HEK293 (cell line): ENCODE data around the gene PLEKHH3.
A peak's percentile ranks its signal among the peaks of the same experiment; 100 is the strongest.

ENCODE experiments used
- EGR2 ChIP-seq: fragments of 450-650 bp; formaldehyde crosslinking; IDR thresholded peaks from 2 replicates; pipeline ENCODE4 v1.5.1; 2016; ENCODE audit warnings: low read depth, missing biosample characterization, missing genetic modification characterization
- KLF10 ChIP-seq: fragments of 450-650 bp; IDR thresholded peaks from 2 replicates; pipeline ENCODE4 v1.5.1; 2018; ENCODE audit warnings: missing biosample characterization, mild to moderate bottlenecking, missing genetic modification characterization
- MEIS1 ChIP-seq: sonication (generic); formaldehyde crosslinking; IDR thresholded peaks from 2 replicates; pipeline ENCODE4 v1.8.1; 2022; ENCODE audit warnings: missing genetic modification reagents, mild to moderate bottlenecking, borderline replicate concordance
- OVOL3 ChIP-seq: fragments of 450-650 bp; formaldehyde crosslinking; IDR thresholded peaks from 2 replicates; pipeline ENCODE4 v1.5.1; 2016; ENCODE audit warnings: missing biosample characterization, missing genetic modification characterization
- SETDB1 ChIP-seq: IDR thresholded peaks from one replicate; pipeline ENCODE4 v1.6.1; 2017; ENCODE audit warnings: mild to moderate bottlenecking, low read length, moderate library complexity, mixed read lengths; ENCODE audit not compliant: insufficient read length
- TCF7L2 ChIP-seq: IDR thresholded peaks from 2 replicates; pipeline ENCODE4 v1.6.1; 2011; ENCODE audit warnings: low read depth, mild to moderate bottlenecking, inconsistent platforms, low read length, moderate library complexity, borderline replicate concordance
- WT1 ChIP-seq: fragments of 450-650 bp; formaldehyde crosslinking; IDR thresholded peaks from 2 replicates; pipeline ENCODE4 v1.5.1; 2016; ENCODE audit warnings: missing biosample characterization, missing genetic modification characterization
- ZBTB21 ChIP-seq: fragments of 450-650 bp; formaldehyde crosslinking; IDR thresholded peaks from 2 replicates; pipeline ENCODE4 v1.5.1; 2017; ENCODE audit warnings: missing biosample characterization, missing genetic modification characterization
- ZNF112 ChIP-seq: fragments of 450-650 bp; formaldehyde crosslinking; IDR thresholded peaks from 2 replicates; pipeline ENCODE4 v1.5.0; 2017; ENCODE audit warnings: missing biosample characterization, missing genetic modification characterization
- ZNF174 ChIP-seq: fragments of 450-650 bp; formaldehyde crosslinking; IDR thresholded peaks from 2 replicates; pipeline ENCODE4 v1.5.0; 2017; ENCODE audit warnings: missing biosample characterization, mild to moderate bottlenecking, missing genetic modification characterization
- ZNF214 ChIP-seq: fragments of 450-650 bp; formaldehyde crosslinking; IDR thresholded peaks from 2 replicates; pipeline ENCODE4 v1.5.1; 2017; ENCODE audit warnings: missing biosample characterization, mild to moderate bottlenecking, missing genetic modification characterization, borderline replicate concordance
- ZNF248 ChIP-seq: fragments of 450-650 bp; formaldehyde crosslinking; IDR thresholded peaks from 2 replicates; pipeline ENCODE4 v1.5.1; 2017; ENCODE audit warnings: missing biosample characterization, missing genetic modification characterization
- ZNF266 ChIP-seq: fragments of 450-650 bp; formaldehyde crosslinking; IDR thresholded peaks from 2 replicates; pipeline ENCODE4 v1.5.1; 2016; ENCODE audit warnings: missing biosample characterization, missing genetic modification characterization, low read depth
- ZNF335 ChIP-seq: fragments of 450-650 bp; formaldehyde crosslinking; conservative IDR thresholded peaks from 2 replicates; pipeline ENCODE4 v1.5.1; 2016; ENCODE audit warnings: missing biosample characterization, missing genetic modification characterization
- ZNF404 ChIP-seq: fragments of 450-650 bp; formaldehyde crosslinking; IDR thresholded peaks from 2 replicates; pipeline ENCODE4 v1.5.1; 2017; ENCODE audit warnings: missing biosample characterization, missing genetic modification characterization
- ZNF558 ChIP-seq: fragments of 450-650 bp; formaldehyde crosslinking; IDR thresholded peaks from 2 replicates; pipeline ENCODE4 v1.5.1; 2016; ENCODE audit warnings: missing biosample characterization, missing genetic modification characterization
- ZNF624 ChIP-seq: fragments of 450-650 bp; formaldehyde crosslinking; IDR thresholded peaks from 2 replicates; pipeline ENCODE4 v1.5.1; 2017; ENCODE audit warnings: missing biosample characterization, missing genetic modification characterization
- TF ChIP-seq, protein P1 (sequence below): fragments of 450-650 bp; formaldehyde crosslinking; IDR thresholded peaks from 2 replicates; pipeline ENCODE4 v1.5.1; 2017; ENCODE audit warnings: missing biosample characterization, missing genetic modification characterization
- TF ChIP-seq, protein P2 (sequence below): fragments of 450-650 bp; formaldehyde crosslinking; IDR thresholded peaks from 2 replicates; pipeline ENCODE4 v1.5.1; 2016; ENCODE audit warnings: missing biosample characterization, missing genetic modification characterization
- TF ChIP-seq, protein P3 (sequence below): fragments of 450-650 bp; formaldehyde crosslinking; IDR thresholded peaks from 2 replicates; pipeline ENCODE4 v1.5.1; 2016; ENCODE audit warnings: missing biosample characterization, missing genetic modification characterization
- TF ChIP-seq, protein P4 (sequence below): fragments of 450-650 bp; formaldehyde crosslinking; IDR thresholded peaks from 2 replicates; pipeline ENCODE4 v1.5.1; 2017; ENCODE audit warnings: missing biosample characterization, missing genetic modification characterization
- TF ChIP-seq, protein P5 (sequence below): fragments of 450-650 bp; formaldehyde crosslinking; IDR thresholded peaks from 2 replicates; pipeline ENCODE4 v1.5.1; 2016; ENCODE audit warnings: missing biosample characterization, missing genetic modification characterization
- TF ChIP-seq, protein P6 (sequence below): fragments of 450-650 bp; formaldehyde crosslinking; IDR thresholded peaks from 2 replicates; pipeline ENCODE4 v1.5.1; 2017; ENCODE audit warnings: missing biosample characterization, missing genetic modification characterization

PLEKHH3 gene

DNA sequence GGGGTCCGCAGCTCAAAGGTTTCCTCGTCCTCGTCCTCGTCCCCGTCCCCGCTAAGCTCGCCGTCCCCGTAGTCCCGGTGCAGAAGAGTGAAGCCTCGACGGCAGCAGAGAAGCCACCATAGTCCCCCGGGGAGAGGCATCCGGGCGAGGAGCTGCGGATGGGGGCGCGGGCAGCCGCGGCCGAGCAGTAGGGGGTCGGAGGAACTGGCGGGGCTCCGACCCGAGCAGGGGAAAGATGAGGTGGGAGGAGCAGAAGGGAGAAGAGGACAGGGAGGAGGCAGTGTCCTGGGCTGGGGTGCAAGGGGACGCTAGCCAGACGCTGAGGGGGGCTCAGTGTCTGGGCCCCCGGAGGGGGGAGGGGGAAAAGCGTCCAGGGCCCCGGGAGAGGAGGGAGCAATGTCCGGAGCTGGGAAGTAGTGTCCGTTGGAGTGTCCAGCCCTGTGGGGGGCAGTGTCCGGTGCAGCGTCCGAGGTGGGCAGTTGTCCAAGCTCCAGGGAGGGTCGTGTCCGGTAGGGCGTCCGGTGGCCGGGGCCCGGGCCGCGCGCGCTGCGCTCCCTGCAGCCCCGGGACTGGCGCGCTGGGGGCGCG lies at the start of gene PLEKHH3 (continued):
- TF ChIP-seq, protein P1, sequence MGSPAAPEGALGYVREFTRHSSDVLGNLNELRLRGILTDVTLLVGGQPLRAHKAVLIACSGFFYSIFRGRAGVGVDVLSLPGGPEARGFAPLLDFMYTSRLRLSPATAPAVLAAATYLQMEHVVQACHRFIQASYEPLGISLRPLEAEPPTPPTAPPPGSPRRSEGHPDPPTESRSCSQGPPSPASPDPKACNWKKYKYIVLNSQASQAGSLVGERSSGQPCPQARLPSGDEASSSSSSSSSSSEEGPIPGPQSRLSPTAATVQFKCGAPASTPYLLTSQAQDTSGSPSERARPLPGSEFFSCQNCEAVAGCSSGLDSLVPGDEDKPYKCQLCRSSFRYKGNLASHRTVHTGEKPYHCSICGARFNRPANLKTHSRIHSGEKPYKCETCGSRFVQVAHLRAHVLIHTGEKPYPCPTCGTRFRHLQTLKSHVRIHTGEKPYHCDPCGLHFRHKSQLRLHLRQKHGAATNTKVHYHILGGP (tag by site-specific recombination), result 0 out of 2 replicates have a peak, but pooled peaks have one; percentile 14
- TF ChIP-seq, protein P2, sequence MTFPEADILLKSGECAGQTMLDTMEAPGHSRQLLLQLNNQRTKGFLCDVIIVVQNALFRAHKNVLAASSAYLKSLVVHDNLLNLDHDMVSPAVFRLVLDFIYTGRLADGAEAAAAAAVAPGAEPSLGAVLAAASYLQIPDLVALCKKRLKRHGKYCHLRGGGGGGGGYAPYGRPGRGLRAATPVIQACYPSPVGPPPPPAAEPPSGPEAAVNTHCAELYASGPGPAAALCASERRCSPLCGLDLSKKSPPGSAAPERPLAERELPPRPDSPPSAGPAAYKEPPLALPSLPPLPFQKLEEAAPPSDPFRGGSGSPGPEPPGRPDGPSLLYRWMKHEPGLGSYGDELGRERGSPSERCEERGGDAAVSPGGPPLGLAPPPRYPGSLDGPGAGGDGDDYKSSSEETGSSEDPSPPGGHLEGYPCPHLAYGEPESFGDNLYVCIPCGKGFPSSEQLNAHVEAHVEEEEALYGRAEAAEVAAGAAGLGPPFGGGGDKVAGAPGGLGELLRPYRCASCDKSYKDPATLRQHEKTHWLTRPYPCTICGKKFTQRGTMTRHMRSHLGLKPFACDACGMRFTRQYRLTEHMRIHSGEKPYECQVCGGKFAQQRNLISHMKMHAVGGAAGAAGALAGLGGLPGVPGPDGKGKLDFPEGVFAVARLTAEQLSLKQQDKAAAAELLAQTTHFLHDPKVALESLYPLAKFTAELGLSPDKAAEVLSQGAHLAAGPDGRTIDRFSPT (tag by site-specific recombination), result peak; percentile 85
- TF ChIP-seq KLF10, result no peak
- no peak for TF ChIP-seq ZNF624 (tag by site-specific recombination)
- TF ChIP-seq TCF7L2, result no peak
- TF ChIP-seq, protein P3, sequence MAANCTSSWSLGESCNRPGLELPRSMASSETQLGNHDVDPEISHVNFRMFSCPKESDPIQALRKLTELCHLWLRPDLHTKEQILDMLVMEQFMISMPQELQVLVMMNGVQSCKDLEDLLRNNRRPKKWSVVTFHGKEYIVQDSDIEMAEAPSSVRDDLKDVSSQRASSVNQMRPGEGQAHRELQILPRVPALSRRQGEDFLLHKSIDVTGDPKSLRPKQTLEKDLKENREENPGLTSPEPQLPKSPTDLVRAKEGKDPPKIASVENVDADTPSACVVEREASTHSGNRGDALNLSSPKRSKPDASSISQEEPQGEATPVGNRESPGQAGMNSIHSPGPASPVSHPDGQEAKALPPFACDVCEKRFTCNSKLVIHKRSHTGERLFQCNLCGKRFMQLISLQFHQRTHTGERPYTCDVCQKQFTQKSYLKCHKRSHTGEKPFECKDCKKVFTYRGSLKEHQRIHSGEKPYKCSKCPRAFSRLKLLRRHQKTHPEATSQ (tag by site-specific recombination), result 0 out of 2 replicates have a peak, but pooled peaks have one; percentile 60
- TF ChIP-seq WT1 (tag by site-specific recombination), result peak; percentile 42
- TF ChIP-seq ZNF112 (tag by site-specific recombination), result no peak
- no peak for TF ChIP-seq OVOL3 (tag by site-specific recombination)
- TF ChIP-seq, protein P4, sequence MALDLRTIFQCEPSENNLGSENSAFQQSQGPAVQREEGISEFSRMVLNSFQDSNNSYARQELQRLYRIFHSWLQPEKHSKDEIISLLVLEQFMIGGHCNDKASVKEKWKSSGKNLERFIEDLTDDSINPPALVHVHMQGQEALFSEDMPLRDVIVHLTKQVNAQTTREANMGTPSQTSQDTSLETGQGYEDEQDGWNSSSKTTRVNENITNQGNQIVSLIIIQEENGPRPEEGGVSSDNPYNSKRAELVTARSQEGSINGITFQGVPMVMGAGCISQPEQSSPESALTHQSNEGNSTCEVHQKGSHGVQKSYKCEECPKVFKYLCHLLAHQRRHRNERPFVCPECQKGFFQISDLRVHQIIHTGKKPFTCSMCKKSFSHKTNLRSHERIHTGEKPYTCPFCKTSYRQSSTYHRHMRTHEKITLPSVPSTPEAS (tag by site-specific recombination), result peak; percentile 35; the same call in 1 of the 2 replicates
- no peak for TF ChIP-seq ZNF248 (tag by site-specific recombination)
- TF ChIP-seq, protein P5, sequence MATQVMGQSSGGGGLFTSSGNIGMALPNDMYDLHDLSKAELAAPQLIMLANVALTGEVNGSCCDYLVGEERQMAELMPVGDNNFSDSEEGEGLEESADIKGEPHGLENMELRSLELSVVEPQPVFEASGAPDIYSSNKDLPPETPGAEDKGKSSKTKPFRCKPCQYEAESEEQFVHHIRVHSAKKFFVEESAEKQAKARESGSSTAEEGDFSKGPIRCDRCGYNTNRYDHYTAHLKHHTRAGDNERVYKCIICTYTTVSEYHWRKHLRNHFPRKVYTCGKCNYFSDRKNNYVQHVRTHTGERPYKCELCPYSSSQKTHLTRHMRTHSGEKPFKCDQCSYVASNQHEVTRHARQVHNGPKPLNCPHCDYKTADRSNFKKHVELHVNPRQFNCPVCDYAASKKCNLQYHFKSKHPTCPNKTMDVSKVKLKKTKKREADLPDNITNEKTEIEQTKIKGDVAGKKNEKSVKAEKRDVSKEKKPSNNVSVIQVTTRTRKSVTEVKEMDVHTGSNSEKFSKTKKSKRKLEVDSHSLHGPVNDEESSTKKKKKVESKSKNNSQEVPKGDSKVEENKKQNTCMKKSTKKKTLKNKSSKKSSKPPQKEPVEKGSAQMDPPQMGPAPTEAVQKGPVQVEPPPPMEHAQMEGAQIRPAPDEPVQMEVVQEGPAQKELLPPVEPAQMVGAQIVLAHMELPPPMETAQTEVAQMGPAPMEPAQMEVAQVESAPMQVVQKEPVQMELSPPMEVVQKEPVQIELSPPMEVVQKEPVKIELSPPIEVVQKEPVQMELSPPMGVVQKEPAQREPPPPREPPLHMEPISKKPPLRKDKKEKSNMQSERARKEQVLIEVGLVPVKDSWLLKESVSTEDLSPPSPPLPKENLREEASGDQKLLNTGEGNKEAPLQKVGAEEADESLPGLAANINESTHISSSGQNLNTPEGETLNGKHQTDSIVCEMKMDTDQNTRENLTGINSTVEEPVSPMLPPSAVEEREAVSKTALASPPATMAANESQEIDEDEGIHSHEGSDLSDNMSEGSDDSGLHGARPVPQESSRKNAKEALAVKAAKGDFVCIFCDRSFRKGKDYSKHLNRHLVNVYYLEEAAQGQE (tag by site-specific recombination), result no peak
- 0 out of 2 replicates have a peak, but pooled peaks have one; percentile 22 for TF ChIP-seq EGR2 (tag by site-specific recombination)
- TF ChIP-seq MEIS1, result no peak
- TF ChIP-seq ZNF404 (tag by site-specific recombination), result no peak
- TF ChIP-seq ZNF174 (tag by site-specific recombination), result no peak
- no peak for TF ChIP-seq ZNF214 (tag by site-specific recombination)
- no peak for TF ChIP-seq ZNF266 (tag by site-specific recombination)
- TF ChIP-seq ZNF335 (tag by site-specific recombination), result peak; percentile 91
- peak; percentile 32; the same call in 1 of the 2 replicates for TF ChIP-seq ZBTB21 (tag by site-specific recombination)
- TF ChIP-seq, protein P6, sequence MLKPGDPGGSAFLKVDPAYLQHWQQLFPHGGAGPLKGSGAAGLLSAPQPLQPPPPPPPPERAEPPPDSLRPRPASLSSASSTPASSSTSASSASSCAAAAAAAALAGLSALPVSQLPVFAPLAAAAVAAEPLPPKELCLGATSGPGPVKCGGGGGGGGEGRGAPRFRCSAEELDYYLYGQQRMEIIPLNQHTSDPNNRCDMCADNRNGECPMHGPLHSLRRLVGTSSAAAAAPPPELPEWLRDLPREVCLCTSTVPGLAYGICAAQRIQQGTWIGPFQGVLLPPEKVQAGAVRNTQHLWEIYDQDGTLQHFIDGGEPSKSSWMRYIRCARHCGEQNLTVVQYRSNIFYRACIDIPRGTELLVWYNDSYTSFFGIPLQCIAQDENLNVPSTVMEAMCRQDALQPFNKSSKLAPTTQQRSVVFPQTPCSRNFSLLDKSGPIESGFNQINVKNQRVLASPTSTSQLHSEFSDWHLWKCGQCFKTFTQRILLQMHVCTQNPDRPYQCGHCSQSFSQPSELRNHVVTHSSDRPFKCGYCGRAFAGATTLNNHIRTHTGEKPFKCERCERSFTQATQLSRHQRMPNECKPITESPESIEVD (tag by site-specific recombination), result no peak
- no peak for TF ChIP-seq ZNF558
- no peak for TF ChIP-seq SETDB1
